Stomach (tissue), 4 donors: ENCODE results near the gene CCDC186.

Experiments
- CTCF ChIP-seq, 7 experiments: fragments of 450-650 bp in 4 of 7; fragments of 200-600 bp in 3 of 7; sonication (generic) in 3 of 7; IDR thresholded peaks; one replicate each; pipeline ENCODE4 v1.5.1; 2016 to 2019; ENCODE audit warnings: antibody characterized with exemption in 7 of 7, control low read depth in 2 of 7, mild to moderate bottlenecking in 1 of 7
- EP300 ChIP-seq: sonication (generic); formaldehyde crosslinking; IDR thresholded peaks from one replicate; pipeline ENCODE4 v1.6.1; 2017; ENCODE audit warnings: antibody characterized with exemption
- POLR2A ChIP-seq, 4 donors: fragments of 450-650 bp; IDR thresholded peaks; one replicate each; pipeline ENCODE4 v1.6.1; 2016; ENCODE audit warnings: antibody characterized with exemption in 4 of 4, control low read depth in 2 of 4, mild to moderate bottlenecking in 1 of 4, moderate library complexity in 1 of 4

- TF ChIP-seq CTCF (IDR thresholded peaks at IDR 0.05) (no peak), POLR2A (IDR thresholded peaks at IDR 0.05) (peak in 1 of 4 donors; percentile 59), EP300 (no peak)
These were observed 91.0 kb downstream of the CCDC186 start for GRCh38 chr10:114083040-114083439.
